Spleen (tissue), 7 donors: ENCODE results near the gene EFCC1.

Experiments used
- CTCF ChIP-seq, 11 experiments: fragments of 200-600 bp in 7 of 11; fragments of 450-650 bp in 4 of 11; sonication (generic) in 4 of 11; IDR thresholded peaks in 8 of 11; conservative IDR thresholded peaks in 3 of 11; 1 replicate in 7 of 11; 2 replicates in 4 of 11; pipeline versions ENCODE4 v1.4.0 to v1.8.0; 2016 to 2021; ENCODE audit warnings: antibody characterized with exemption in 11 of 11, inconsistent platforms in 4 of 11, mild to moderate bottlenecking in 1 of 11
- POLR2A ChIP-seq, 3 donors: fragments of 450-650 bp; IDR thresholded peaks; one replicate each; pipeline ENCODE4 v1.5.1; 2017; ENCODE audit warnings: antibody characterized with exemption in 3 of 3, mild to moderate bottlenecking in 1 of 3
- POLR2AphosphoS5 ChIP-seq, 3 donors: sonication (generic); formaldehyde crosslinking; IDR thresholded peaks; one replicate each; pipeline ENCODE4 v1.5.1; 2017; ENCODE audit warnings: antibody characterized with exemption in 3 of 3
- donor health status: DM: no; HTN: no; CAD: no; lungs with moderate emphysema.
- donor health status: DM: no; HTN: no; CAD: no.
- donor health status: DM: no; HTN: no; CAD: no.

GRCh38 chr3:129065720-129066073, 64.6 kb downstream of the EFCC1 start:
- TF ChIP-seq CTCF (IDR thresholded peaks at IDR 0.05 in 8 of 11, conservative IDR thresholded peaks at IDR 0.05 in 3 of 11) (no peak), POLR2A (IDR thresholded peaks at IDR 0.05) (no peak), POLR2AphosphoS5 (IDR thresholded peaks at IDR 0.05) (no peak)
